ENCODE data around the gene NKAPD1. TPM values are rescaled to one million over a fixed set of nuclear protein-coding genes. Genes with fewer than 3 reads are reported as not detected.

Gene NKAPD1
- total and polyA plus RNA-seq, 9 of the 15 experiments (the other 6 are each of a cell fraction or from before 2014, with no cell fraction given): 14.1 to 73.5 (median 29.3) TPM

- TF ChIP-seq U2AF1 (optimal IDR thresholded peaks at IDR 0.05; ENCODE audit: low read depth, low read length) (no peak), HMGXB4 (CRISPR knock-in tag; IDR thresholded peaks at IDR 0.05) (peak; percentile 82), TFAM (CRISPR knock-in tag; conservative IDR thresholded peaks at IDR 0.05) (no peak), MXI1 (IDR thresholded peaks at IDR 0.05; ENCODE audit: low read depth, low read length) (no peak; the same call in 1 of the 2 replicates), CTCFL (IDR thresholded peaks at IDR 0.05; ENCODE audit: borderline replicate concordance, insufficient read depth, low read depth, low read length, poor library complexity, severe bottlenecking) (no peak), SAFB2 (IDR thresholded peaks at IDR 0.05; ENCODE audit: borderline replicate concordance, low read depth, low read length, severe bottlenecking) (no peak), ZNF512 (tag; IDR thresholded peaks at IDR 0.05) (no peak), CHCHD3 (CRISPR knock-in tag; IDR thresholded peaks at IDR 0.05) (no peak), PURB (CRISPR knock-in tag; IDR thresholded peaks at IDR 0.05; ENCODE audit: low read depth) (no peak), RBM14 (IDR thresholded peaks at IDR 0.05; ENCODE audit: borderline replicate concordance, insufficient read depth, low read depth, low read length) (no peak), PHF20 (IDR thresholded peaks at IDR 0.05; ENCODE audit: partially characterized antibody) (peak; percentile 90), ARID1B (IDR thresholded peaks at IDR 0.05) (peak; percentile 43; the same call in 1 of the 2 replicates), PPARD (CRISPR knock-in tag; IDR thresholded peaks at IDR 0.05) (no peak), ZNF263 (CRISPR knock-in tag; IDR thresholded peaks at IDR 0.05; ENCODE audit: borderline replicate concordance) (peak; percentile 61; the same call in 1 of the 2 replicates), HNRNPL (IDR thresholded peaks at IDR 0.05; ENCODE audit: low read depth, low read length) (no peak)
- TF ChIP-seq, protein P1, sequence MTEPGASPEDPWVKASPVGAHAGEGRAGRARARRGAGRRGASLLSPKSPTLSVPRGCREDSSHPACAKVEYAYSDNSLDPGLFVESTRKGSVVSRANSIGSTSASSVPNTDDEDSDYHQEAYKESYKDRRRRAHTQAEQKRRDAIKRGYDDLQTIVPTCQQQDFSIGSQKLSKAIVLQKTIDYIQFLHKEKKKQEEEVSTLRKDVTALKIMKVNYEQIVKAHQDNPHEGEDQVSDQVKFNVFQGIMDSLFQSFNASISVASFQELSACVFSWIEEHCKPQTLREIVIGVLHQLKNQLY (CRISPR knock-in tag; conservative IDR thresholded peaks at IDR 0.05): 0 out of 4 replicates have a peak, but pooled peaks of 1 of the 2 experiments have one; percentile 16
- TF ChIP-seq, protein P2, sequence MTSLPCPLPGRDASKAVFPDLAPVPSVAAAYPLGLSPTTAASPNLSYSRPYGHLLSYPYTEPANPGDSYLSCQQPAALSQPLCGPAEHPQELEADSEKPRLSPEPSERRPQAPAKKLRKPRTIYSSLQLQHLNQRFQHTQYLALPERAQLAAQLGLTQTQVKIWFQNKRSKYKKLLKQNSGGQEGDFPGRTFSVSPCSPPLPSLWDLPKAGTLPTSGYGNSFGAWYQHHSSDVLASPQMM (CRISPR knock-in tag; IDR thresholded peaks at IDR 0.05): no peak
- TF ChIP-seq, protein P3, sequence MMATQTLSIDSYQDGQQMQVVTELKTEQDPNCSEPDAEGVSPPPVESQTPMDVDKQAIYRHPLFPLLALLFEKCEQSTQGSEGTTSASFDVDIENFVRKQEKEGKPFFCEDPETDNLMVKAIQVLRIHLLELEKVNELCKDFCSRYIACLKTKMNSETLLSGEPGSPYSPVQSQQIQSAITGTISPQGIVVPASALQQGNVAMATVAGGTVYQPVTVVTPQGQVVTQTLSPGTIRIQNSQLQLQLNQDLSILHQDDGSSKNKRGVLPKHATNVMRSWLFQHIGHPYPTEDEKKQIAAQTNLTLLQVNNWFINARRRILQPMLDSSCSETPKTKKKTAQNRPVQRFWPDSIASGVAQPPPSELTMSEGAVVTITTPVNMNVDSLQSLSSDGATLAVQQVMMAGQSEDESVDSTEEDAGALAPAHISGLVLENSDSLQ (IDR thresholded peaks at IDR 0.05): 0 out of 2 replicates have a peak, but pooled peaks have one; percentile 31
Observed at GRCh38 chr11:112024773-112025678, 49.1 kb upstream of the NKAPD1 start, which contains the start of gene DLAT (continued).
